Fibroblast of skin of abdomen (primary cell): Measurements from ENCODE around the gene SEPTIN2.
"Not testable (repeated sequence)": the region's sequence is repeated elsewhere in the genome, so short reads cannot be mapped to it uniquely, and the experiment has no call there.

ENCODE experiments used
- DNase-seq: peaks from one replicate; pipeline ENCODE4 v3.0.0-alpha.2; 2013

The SEPTIN2 gene

DNA sequence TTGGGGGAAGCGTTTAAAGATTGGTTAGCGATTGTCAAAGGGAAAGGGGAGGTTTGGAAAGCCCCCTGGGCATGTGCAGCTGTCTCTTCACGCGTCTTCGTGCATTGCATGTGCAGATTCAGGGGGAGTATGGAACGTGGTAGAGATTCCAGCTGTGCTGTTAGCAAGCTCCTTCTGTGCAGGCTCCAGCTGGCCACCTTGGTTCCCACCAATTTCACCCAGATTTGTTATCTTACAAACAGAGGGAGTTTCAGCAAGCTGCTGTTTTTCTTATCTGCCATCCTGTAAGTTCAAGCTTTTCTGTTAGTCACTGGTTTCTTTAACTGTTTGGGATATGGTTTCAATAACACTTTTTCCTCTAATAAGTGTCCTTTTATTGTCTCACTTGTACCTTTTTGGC is 70.8 kb downstream of the SEPTIN2 start:
- DNase-seq = no peak

GRCh38 chr2:241389697-241390096 is 74.0 kb downstream of the SEPTIN2 start:
- no peak for DNase-seq

DNA sequence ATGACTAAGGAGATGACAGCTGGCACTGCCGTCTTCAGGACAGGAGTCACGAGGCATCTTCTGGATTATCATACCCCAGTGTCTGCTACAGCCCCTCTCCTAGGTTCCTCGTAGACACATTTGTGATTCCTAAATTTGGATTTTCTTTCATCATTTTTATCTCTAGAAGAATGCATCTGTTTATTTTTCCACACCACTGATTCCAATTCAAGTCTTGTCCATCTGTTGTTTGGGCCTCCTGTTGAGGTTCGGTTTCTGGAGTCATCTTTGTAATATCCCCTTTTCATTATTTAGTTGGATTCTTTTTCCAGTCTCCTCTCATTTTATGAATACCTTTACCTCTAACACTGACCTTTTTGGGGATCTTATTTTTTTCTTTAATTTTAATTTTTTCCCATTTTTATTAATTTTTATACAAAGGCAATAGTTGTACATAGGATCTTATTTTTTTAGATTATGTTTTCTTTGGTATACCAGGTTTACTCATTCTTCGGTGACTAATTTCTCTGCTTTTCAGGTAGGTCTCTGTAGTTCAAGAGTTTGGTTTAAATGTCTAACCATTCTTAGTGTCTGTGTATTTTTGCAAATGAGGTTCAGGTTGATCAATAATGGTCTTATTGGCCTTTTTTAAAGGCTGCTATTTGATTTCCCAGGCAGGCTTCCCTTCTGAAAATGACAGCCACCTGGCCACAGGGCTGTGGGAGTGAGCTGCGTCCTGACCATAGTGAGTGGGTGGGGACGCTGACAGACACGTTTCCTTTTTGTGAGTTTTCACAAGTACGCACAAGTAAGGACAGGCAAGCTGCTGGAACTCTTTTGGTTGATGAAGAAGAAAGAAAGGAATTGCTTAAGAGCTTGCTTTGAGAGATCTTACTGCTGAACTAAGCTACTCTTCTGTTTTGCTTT is 74.8 kb downstream of the SEPTIN2 start:
- DNase-seq = no peak

DNA sequence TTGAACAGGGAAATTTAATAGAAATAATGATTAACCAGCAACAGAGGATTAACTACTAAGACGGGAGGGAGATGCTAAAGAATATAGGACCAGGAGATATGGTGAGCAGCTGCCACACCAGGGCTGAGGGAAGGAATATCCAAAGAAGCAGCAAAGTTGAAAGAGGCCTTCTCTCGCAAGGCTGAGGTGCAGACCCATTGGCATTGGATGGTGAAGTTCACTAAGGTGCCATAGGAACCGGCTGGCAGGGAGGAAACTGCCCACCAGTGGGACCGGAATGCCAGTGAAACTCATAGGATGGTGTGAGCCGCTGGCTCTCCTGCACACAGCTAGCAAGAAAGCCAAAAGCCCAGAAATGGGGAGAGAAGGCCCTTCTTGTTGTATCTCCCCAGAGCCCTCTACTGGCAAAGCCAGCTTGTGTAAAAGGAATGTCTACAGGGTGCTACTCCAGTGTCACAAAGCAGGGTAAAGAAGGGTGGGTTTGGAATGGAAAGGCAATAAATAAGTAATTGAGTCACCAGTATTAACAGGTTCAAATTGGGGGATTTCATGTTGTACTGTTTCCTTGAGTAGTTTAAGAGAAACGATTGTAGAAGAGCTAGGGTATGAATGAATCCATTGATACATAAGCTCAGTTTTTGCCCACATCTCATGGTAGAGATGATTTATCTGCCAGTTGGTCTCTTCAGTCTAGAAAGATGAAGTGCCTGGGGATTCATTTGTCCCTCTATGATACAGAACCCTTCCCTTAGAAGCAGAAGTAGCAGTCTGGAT is 76.4 kb downstream of the SEPTIN2 start:
- DNase-seq = peak; percentile 37

DNA sequence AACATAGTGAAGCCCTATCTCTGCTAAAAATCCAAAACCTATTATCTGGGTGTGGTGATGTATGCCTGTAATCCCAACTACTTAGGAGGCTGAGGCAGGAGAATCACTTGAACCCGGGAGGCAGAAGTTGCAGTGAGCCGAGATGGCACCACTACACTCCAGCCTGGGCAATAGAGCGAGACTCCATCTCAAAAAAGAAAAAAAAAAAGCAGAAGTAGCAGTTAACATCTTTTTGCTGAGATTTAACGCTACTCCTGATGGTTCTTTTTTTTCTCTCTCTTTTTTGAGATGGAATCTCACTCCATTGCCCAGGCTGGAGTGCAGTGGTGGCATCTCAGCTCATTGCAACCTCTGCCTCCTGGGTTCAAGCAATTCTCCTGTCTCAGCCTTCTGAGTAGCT is 77.0 kb downstream of the SEPTIN2 start:
- not testable (repeated sequence) for DNase-seq

- no peak for DNase-seq
These were observed 77.9 kb downstream of the SEPTIN2 start for GRCh38 chr2:241393524-241394196.

DNA sequence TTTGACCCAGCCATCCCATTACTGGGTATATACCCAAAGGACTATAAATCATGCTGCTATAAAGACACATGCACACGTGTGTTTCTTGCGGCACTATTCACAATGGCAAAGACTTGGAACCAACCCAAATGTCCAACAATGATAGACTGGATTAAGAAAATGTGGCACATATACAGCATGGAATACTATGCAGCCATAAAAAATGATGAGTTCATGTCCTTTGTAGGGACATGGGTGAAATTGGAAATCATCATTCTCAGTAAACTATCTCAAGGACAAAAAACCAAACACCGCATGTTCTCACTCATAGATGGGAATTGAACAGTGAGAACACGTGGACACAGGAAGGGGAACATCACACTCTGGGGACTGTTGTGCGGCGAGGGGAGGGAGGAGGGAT is 81.1 kb downstream of the SEPTIN2 start:
- not testable (repeated sequence) for DNase-seq

- no peak for DNase-seq
These were observed 84.5 kb downstream of the SEPTIN2 start for GRCh38 chr2:241399941-241400922.
